Fibroblast of the conjunctiva (primary cell): Measurements from ENCODE around the gene C16orf92.

ENCODE experiments used
- DNase-seq: peaks from one replicate; pipeline ENCODE4 v3.0.0-alpha.2; 2010; ENCODE audit warnings: low read depth

C16orf92 gene, protein sequence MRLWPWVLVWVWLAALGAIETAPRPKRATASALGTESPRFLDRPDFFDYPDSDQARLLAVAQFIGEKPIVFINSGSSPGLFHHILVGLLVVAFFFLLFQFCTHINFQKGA

GRCh38 chr16:30022887-30023286, at the start of gene C16orf92:
Gene C16orf92, plus strand, starts transcription at chr16:30023198. Its CDS starts 143 bp downstream, at chr16:30023341.
- no peak for DNase-seq

DNA sequence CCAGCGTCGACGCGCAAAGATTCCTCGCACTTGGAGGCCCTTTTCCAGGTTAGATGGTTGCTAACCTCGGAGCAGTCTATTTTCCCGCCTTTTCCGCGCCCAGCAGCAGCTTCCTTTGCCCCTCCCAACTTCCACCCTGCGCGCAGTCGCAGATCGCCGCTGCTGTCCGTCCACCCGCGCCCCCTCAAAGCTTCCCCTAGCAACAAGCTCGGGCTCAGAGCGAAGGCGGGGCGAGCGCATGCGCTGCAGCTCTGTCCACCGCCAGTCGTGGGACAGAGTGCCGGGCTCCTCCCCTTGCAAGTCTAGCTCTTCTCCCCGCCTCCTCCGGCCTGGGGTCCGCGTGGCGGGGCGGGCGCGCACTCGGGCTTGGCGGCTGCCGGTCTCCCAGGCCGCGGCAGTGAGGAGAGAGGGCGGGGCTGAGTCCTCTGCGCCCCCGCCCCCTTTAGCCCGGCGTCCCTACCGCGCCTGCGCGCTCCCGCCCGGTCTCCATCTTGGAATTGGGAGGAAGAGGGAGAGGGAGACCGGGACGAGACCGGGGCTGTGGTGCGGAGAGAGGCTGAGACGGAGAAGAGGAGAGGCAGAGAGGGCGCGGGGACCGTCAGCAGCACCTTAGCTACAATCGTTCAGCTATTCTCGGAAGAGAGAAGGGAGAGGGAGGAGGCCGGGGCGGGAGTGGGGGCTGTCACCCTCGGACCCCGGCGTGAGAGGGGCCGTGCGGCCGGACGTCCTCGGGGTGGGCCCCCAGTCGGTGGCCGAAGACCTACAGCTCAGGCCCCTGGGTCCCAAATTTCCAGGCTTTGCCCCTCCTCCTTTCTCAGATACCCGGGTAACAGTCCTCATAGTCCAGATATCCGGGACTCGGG, 49.4 kb upstream of the C16orf92 start, which contains the start of gene TAOK2:
TAOK2 (plus strand) TSS at position 485 of the 863 bp plus-strand sequence. CDS start 3,905 bp downstream, outside the sequence.
- peak; percentile 99 for DNase-seq

DNA sequence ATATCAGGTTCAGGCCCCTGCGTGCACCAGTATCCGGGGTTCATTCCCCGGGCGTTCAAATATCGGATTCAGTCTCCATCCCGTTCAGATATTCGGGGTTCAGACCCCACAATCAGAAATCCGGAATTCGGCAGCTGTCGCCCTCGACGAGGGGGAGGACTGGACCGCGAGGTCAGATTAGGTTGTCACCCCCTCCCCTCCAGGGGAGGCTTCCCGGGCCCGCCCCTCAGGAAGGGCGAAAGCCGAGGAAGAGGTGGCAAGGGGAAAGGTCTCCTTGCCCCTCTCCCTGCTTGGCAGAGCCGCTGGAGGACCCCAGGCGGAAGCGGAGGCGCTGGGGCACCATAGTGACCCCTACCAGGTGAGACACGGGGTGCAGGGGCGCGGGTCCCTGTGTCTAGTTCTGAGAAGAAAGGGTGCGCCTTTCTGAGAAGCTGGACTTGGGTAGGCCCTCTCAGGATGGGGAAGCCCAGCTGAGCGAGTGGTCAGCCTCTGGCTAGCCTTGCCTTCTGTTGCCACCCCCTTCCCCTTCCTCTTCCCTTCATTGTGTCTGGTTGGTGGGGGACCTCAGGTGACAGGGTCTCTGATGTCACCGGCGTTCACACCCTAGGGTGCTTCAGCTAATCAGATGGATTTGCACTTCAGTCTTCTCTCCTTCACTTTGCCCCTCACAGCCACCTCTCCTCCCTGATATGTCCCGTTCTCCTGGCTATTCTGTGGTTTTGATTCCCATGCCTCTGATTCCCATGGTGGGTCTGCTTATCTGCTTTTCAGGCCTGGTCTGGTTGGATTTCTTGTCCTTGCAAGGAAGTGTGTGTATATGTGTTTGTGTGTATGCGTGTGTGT, 48.5 kb upstream of the C16orf92 start:
- no peak for DNase-seq

DNA sequence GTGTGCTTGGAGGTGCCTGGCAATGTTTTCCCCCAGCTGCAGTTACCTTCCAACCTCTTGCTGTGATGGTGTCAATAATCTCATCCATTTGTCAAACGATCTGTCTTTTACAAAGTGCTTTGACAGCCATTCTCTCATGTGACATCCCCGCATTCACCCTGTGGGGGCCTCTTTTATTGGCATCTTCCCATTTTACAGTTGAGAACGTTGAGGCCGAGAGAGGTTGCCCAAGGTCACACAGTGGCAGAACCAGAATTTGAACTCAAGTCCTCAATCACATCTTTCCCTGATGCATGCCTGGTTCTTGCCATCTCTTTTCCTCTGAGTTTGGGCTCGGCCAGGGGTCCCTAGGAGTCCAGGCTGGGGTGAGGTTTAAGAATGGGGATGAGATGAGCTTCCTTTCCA, 47.9 kb upstream of the C16orf92 start:
- no peak for DNase-seq

- no peak for DNase-seq
These were observed 47.0 kb upstream of the C16orf92 start for GRCh38 chr16:29975811-29976511.

DNA sequence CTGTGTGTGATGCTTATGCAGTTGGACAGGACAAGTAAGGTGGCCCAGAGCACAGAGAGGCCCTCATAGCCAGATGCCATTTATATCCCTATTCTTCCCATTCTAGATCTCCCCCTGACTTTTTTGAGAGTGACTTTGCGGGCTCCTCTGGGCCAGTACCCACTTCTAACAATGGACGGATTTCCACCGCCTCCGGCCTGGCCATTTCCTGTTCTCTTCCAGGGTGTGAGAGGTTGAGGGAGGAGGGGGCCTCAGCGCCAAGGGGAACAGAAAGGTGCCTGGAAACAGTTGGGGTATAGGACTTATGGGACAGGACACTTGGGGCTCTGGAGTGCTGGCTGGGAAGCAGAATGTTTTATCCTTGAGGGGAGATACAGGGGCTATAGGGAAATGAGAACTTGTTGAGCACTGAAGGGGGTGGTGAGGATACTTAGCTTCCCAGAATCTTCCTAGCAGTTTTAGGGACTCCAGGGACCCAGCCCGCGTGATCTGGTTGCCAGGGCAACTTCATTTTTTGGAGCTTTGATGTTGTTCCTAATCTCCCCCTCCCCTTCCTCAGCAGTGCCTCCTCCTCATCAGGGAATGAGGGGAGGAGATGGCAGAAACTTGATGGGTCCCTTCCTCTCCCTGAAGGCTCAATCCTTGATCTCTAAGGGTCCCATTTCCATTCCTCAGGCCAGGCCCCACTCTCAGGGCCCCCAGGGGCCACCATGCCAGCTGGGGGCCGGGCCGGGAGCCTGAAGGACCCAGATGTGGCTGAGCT, 45.8 kb upstream of the C16orf92 start:
- no peak for DNase-seq

DNA sequence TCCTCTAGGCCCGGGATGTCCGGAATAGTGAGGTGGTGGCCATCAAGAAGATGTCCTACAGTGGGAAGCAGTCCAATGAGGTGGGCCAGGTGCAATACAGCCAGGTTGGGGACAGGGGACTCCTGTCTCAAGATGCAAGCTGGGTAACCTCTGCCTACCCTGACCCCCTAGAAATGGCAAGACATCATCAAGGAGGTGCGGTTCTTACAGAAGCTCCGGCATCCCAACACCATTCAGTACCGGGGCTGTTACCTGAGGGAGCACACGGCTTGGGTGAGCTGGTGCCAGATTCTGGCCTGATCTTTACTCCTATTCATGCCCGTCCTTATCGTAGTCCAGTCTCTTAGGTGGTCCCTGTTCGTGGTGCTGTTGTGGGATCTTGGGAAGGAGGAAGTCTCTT, 44.9 kb upstream of the C16orf92 start:
- no peak for DNase-seq

GRCh38 chr16:29978564-29979270, 44.3 kb upstream of the C16orf92 start:
- no peak for DNase-seq

GRCh38 chr16:29982560-29983419, 40.2 kb upstream of the C16orf92 start:
- no peak for DNase-seq

DNA sequence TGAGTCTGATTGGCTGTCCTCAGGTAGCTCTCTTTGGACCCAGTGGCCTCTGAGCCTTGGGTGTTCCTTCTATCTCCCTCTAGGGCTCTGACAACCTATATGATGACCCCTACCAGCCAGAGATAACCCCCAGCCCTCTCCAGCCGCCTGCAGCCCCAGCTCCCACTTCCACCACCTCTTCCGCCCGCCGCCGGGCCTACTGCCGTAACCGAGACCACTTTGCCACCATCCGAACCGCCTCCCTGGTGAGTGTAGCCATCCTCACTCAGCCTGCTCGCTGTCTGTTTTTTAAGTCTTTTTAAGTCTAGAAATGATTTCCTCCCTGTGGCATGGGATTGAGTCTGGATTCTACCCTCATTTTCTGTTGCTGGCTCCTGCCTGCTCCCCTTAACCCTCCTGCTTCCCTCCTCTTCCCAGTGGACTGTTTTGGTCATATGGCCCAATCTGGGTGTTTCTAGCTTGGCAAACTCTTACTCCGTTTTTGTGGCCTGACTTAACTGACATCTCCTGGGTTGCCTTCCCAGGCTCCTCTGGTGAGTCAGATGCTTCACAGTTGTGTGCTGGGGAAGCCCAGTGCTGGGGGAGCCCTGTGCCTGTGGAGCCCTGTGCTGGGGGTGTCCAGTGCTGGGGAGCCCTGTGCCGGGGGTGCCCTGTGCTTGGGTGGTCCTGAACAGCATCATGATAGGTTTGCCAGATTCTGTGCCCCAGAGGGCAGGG, 39.4 kb upstream of the C16orf92 start:
- DNase-seq, result no peak

DNA sequence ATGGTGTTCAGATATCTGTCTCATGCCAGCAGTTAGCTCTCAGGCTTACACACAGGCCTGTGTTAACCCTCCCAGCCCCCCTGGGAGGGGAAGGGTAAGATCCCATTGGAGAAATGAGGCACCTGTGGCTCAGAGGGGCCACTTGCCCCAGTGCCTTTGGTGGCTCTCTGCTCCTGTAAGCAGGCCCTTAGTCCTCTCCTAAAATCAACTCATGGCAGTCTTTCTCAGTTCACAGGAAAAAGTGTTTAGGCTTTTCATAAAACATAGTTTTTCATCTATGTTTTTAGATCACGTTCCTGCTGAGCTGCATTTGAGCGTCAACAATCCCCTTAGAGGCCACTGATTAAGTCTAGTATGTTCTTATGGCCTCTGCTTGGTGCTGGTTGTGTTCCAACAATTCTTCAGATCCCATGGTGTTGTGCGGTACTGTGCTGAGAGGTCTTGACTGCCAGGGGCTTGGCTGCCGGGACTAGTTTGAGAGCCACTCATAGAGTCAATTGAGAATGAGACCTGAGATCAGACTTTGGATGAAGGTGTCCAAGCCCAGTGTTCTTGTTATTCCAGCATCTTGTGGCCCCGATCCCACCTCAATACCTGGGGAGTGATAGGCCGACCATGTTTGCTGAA, 38.7 kb upstream of the C16orf92 start:
- DNase-seq, result no peak

DNA sequence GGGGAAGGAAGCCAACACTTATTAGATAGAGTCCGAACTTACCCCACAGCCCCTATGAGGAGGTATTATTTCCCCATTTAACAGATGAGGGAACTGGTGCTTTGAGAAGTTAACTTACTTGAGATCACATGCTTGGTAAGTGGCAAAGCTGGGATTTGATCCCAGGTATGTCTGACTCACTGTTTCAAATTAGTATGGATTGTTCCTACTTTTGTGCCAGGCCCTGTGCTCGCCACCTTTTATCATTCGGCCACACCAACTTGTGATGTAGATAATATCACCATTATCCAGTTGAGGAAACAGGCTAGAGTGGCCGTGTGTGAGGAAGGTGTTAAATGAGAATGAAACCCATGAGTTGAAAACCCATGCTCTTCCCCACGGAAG, 38.2 kb upstream of the C16orf92 start:
- no peak for DNase-seq

GRCh38 chr16:29985271-29985811, 37.7 kb upstream of the C16orf92 start:
- no peak for DNase-seq

- DNase-seq, result no peak
These were observed 36.8 kb upstream of the C16orf92 start for GRCh38 chr16:29986231-29986630.

- DNase-seq, result no peak
These were observed 36.1 kb upstream of the C16orf92 start for GRCh38 chr16:29986931-29987330.

DNA sequence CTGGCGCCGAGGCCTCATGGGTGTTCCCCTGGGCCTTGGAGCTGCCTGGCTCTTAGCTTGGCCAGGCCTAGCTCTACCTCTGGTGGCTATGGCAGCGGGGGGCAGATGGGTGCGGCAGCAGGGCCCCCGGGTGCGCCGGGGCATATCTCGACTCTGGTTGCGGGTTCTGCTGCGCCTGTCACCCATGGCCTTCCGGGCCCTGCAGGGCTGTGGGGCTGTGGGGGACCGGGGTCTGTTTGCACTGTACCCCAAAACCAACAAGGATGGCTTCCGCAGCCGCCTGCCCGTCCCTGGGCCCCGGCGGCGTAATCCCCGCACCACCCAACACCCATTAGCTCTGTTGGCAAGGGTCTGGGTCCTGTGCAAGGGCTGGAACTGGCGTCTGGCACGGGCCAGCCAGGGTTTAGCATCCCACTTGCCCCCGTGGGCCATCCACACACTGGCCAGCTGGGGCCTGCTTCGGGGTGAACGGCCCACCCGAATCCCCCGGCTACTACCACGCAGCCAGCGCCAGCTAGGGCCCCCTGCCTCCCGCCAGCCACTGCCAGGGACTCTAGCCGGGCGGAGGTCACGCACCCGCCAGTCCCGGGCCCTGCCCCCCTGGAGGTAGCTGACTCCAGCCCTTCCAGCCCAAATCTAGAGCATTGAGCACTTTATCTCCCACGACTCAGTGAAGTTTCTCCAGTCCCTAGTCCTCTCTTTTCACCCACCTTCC, 35.5 kb upstream of the C16orf92 start:
- no peak for DNase-seq

DNA sequence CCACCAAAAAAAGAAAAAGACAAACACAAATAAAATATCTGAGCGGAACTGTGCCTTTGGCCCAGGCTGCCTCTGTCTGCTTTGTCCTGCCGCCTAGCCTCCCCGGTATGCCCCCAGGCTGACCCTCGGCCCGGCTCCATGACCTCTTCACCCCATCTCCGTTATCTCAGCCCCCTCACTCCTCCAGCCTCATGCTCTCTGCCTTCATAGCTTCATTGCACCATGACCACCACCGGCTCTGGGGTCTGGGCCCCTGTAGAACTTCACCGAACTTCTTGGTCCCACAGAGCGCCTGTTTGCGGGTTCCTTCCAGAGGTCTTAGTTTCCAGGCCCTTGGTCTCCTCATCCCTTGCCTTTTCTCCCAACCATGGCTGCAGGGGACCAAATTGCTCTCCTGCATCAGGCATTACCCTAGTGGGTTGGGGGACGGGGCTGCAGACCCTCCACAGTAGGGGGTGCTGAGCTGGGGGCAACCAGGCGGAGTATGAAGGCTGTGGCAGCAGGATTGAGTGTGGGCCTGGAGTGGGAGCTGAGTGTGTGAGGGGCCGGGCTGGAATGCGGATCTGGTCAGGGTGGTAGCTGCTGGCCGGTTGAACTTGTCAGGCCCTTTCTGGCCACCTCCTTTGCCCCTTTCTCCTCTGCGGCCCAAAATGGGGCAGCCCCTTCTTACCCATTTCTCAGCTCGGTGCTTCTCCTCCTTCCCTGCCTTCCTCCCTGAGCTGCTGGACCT, 34.5 kb upstream of the C16orf92 start:
- DNase-seq, result no peak
